GM12878 (cell line): ENCODE measurements around the gene MFSD12. TPM values are rescaled to one million over a fixed set of nuclear protein-coding genes. Genes with fewer than 3 reads are reported as not detected.
A peak's percentile ranks its signal among the peaks of the same experiment; 100 is the strongest.

Experiments used
- ATAC-seq: fragments of 200-7000 bp; cut with Tn5 transposase; 3 replicates; pipeline ENCODE4 v1.9.1; 2020; ENCODE audit warnings: mild to moderate bottlenecking, moderate library complexity
- BruUV-seq: library from RNA; stranded (reverse); fragments of 400-500 nt; replicated peaks from 2 replicates; lab custom pipeline; 2021; lab: Mats Ljungman, UMichigan
- CTCF ChIA-PET: fragments of 300-600 bp; sonication (Branson Sonifier 250); formaldehyde crosslinking; extraction: SDS; loops from one replicate; lab custom pipeline; 2021; ENCODE audit warnings: inconsistent platforms; lab: Yijun Ruan, JAX
- POLR2A ChIA-PET: fragments of 350-600 bp; formaldehyde crosslinking; extraction: SDS; loops from one replicate; lab custom pipeline; 2021; ENCODE audit warnings: inconsistent platforms; lab: Charles Lee
- RAD21 ChIA-PET: fragments of 300-600 bp; sonication (Branson Sonifier 250); formaldehyde crosslinking; loops from one replicate; lab custom pipeline; 2023; ENCODE audit warnings: antibody characterized with exemption; ENCODE audit not compliant: unreplicated experiment; lab: Charles Lee
- SMC1A ChIA-PET: fragments of 300-600 bp; sonication (Branson Sonifier 250); formaldehyde crosslinking; loops from one replicate; lab custom pipeline; 2023; ENCODE audit not compliant: unreplicated experiment, uncharacterized antibody; lab: Charles Lee
- DNase-seq: peaks from one replicate; pipeline ENCODE4 v3.0.0-alpha.2; 2011; ENCODE audit warnings: low read depth, low spot score
- FAIRE-seq: peaks from 3 replicates; lab custom pipeline; 2011; peaks lifted over from hg19 to GRCh38; lab: Jason Lieb, UNC
- H2AFZ ChIP-seq: 2 replicates; pipeline ENCODE4 v1.6.0; 2011; ENCODE audit warnings: low read depth, low read length, control low read depth; ENCODE audit not compliant: control insufficient read depth
- H3K27ac ChIP-seq: 2 replicates; pipeline ENCODE4 v1.5.1; 2011; ENCODE audit warnings: control low read depth; ENCODE audit not compliant: control insufficient read depth, insufficient read depth
- H3K27me3 ChIP-seq, 2 experiments: replicated peaks in 1 of 2; 2 replicates each; pipeline versions ENCODE4 v1.6.0 to v1.6.1; 2011; ENCODE audit warnings: low read length in 1 of 2; ENCODE audit not compliant: control insufficient read depth in 2 of 2, insufficient read depth in 2 of 2
- H3K36me3 ChIP-seq, 2 experiments: 2 replicates each; pipeline ENCODE4 v1.5.1; 2011; ENCODE audit warnings: low read length in 1 of 2; ENCODE audit not compliant: control insufficient read depth in 2 of 2, insufficient read depth in 2 of 2
- H3K4me1 ChIP-seq: 2 replicates; pipeline ENCODE4 v1.6.1; 2011; ENCODE audit warnings: mild to moderate bottlenecking, low read length, moderate library complexity, mixed read lengths; ENCODE audit not compliant: control insufficient read depth, insufficient read depth
- H3K4me2 ChIP-seq: 2 replicates; pipeline ENCODE4 v1.6.0; 2011; ENCODE audit warnings: control low read depth; ENCODE audit not compliant: control insufficient read depth, insufficient read depth
- H3K4me3 ChIP-seq: fragments of 200-600 bp; sonication (generic); 2 replicates; pipeline ENCODE4 v1.5.1; 2016
- H3K79me2 ChIP-seq: 2 replicates; pipeline ENCODE4 v1.6.0; 2011; ENCODE audit warnings: low read length; ENCODE audit not compliant: control insufficient read depth, insufficient read depth
- H3K9ac ChIP-seq: 2 replicates; pipeline ENCODE4 v1.8.0; 2011; ENCODE audit warnings: low read length, control low read depth, mixed read lengths; ENCODE audit not compliant: control insufficient read depth, insufficient read depth
- H3K9me3 ChIP-seq: replicated peaks from 3 replicates; pipeline ENCODE4 v1.5.1; 2011; ENCODE audit warnings: mild to moderate bottlenecking, low read length; ENCODE audit not compliant: control insufficient read depth, insufficient read depth
- H4K20me1 ChIP-seq: 2 replicates; pipeline ENCODE4 v1.6.0; 2011; ENCODE audit not compliant: control insufficient read depth, insufficient read depth
- ATF7 ChIP-seq: fragments of 450-650 bp; IDR thresholded peaks from 2 replicates; pipeline ENCODE4 v1.6.1; 2016; ENCODE audit warnings: low read depth, mild to moderate bottlenecking
- CBX5 ChIP-seq: sonication (generic); IDR thresholded peaks from 2 replicates; pipeline ENCODE4 v1.6.1; 2016; ENCODE audit warnings: low read depth, moderate library complexity, mild to moderate bottlenecking, inconsistent platforms
- EED ChIP-seq: sonication (generic); IDR thresholded peaks from 2 replicates; pipeline ENCODE4 v1.6.1; 2016; ENCODE audit warnings: antibody characterized with exemption, low read depth
- EP300 ChIP-seq, 2 experiments: fragments of 150-350 bp in 1 of 2; IDR thresholded peaks; 2 replicates each; pipeline ENCODE4 v1.6.1; 2011 to 2012; ENCODE audit warnings: low read depth in 2 of 2, low read length in 2 of 2, borderline replicate concordance in 1 of 2, improper control_type of control experiment in 1 of 2, inconsistent platforms in 1 of 2; ENCODE audit not compliant: control insufficient read depth in 1 of 2
- HDGF ChIP-seq: fragments of 450-650 bp; IDR thresholded peaks from 2 replicates; pipeline ENCODE4 v1.6.1; 2016; ENCODE audit warnings: antibody characterized with exemption
- RFX5 ChIP-seq: IDR thresholded peaks from 2 replicates; pipeline ENCODE4 v1.6.1; 2011; ENCODE audit warnings: low read depth, low read length, improper control_type of control experiment
- WGBS: methylation state at CpG from one replicate; pipeline ENCODE4 v1.1.6; 2016; ENCODE audit warnings: low lambda C conversion rate; ENCODE audit not compliant: insufficient replicate concordance, insufficient coverage; ENCODE audit errors: missing lambda C conversion rate; 5-methylcytosine and 5-hydroxymethylcytosine counted together
- in situ Hi-C: fragments of 300-500 bp; cut with MboI; formaldehyde crosslinking; loops from 9 replicates; pipeline ENCODE4 v1.14.3; 2018; ENCODE audit warnings: mixed read lengths
- intact Hi-C: fragments of 100-400 bp; cut with micrococcal nuclease; formaldehyde crosslinking; loops from one replicate; pipeline ENCODE4 v1.14.2; 2022; ENCODE audit not compliant: unreplicated experiment
- polyA plus RNA-seq, 11 experiments: library from polyadenylated mRNA; depleted of rRNA in 4 of 11; unstranded in 6 of 11; stranded (reverse) in 5 of 11; fragments of >200 nt; fragmentation: Nextera tagmentation in 4 of 11; fragmentation: Illumina TruSeq in 1 of 11; extraction: Ambion mirVana in 4 of 11; extraction: Trizol in 1 of 11; gene quantifications; 1 replicate in 1 of 11; 2 replicates in 10 of 11; pipeline versions ENCODE4 v1.2.1 to v1.2.3, GENCODE V29; 2011 to 2016; ENCODE audit warnings: inconsistent platforms in 2 of 11, missing spikeins in 2 of 11, low read depth in 1 of 11
- total RNA-seq, 4 experiments: library from RNA; depleted of rRNA in 3 of 4; stranded (reverse); fragments of >200 nt in 3 of 4; fragmentation: Illumina TruSeq in 1 of 4; extraction: Trizol in 1 of 4; gene quantifications; 2 replicates each; pipeline versions ENCODE4 v1.2.1 to v1.2.3, GENCODE V29; 2013 to 2021
- TF ChIP-seq, protein P1 (sequence below): IDR thresholded peaks from 2 replicates; pipeline ENCODE4 v1.6.1; 2012; ENCODE audit warnings: mild to moderate bottlenecking, low read depth, low read length

MFSD12 gene
- total and polyA plus RNA-seq, 10 of the 15 experiments (the other 5 are each of a cell fraction or from before 2014, with no cell fraction given) = 0.58 to 65.9 (median 16.8) TPM

DNA sequence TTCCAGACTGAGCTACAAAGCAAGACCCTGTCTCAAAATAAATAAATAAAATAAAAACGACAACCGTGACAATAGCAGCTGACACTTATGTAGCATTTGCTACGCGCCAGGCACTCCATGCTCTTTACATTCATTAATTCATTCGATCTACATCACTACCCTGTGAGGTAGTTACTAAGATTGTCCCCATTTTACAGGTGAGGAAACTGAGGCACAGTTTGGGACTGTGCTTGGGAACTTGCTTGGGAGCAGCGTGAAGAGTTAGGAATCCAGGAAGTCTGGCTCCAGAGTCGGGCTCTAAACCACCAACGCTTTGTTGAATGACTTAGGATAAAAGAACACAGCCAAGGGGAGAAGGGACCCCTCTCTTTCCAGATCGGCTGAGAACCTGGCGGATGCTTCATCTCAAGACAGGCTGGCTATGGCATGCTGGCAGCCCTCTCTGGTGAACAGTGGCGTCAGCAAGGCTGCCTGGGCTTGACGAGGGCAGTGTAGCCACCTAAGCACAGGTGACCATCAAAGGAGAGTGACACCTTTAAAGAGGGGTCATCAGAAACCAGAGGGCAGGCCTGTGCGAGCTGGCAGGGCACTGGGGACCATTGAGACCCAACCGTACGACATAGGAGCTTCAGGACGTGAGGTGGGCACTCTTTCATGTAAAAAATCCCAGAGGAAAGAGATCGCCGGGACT is 57.5 kb downstream of the MFSD12 start:
- POLR2A ChIA-PET = no interaction called here
- SMC1A ChIA-PET = no interaction called here
- no peaks in the 10 kb centered on the region for H4K20me1 ChIP-seq

More for the DNA sequence above, 57.5 kb downstream of the MFSD12 start:
- Histone ChIP-seq H3K4me3 (peak overlapping the region; percentile 85), H3K4me2 (peak overlapping the region; percentile 98), H3K79me2 (peaks cover 16% of the 10 kb centered on the region), H3K27ac (peak overlapping the region; percentile 99), H3K9ac (peak overlapping the region; percentile 97), H3K36me3 (peaks cover 3 to 4% of the 10 kb centered on the region in 2 experiments; a peak in 3 of 4 replicates), H3K9me3 (no peaks in the 10 kb centered on the region; the same call in 2 of the 3 replicates), H3K27me3 (no peaks in the 10 kb centered on the region), H3K4me1 (peaks cover 2% of the 10 kb centered on the region; the same call in 1 of the 2 replicates)
- in situ Hi-C loops = no loop called here
- no peak for DNase-seq
- no TSS peak for BruUV-seq
- 32% methylated on average over 18 of the region's 18 CpGs for WGBS
- RAD21 ChIA-PET = interaction anchor here (1.2 kb wide), 1 partner anchor 16 kb away, joined by 3 read pairs; no protein-coding TSS in a partner anchor
- intact Hi-C loops = no loop called here
- FAIRE-seq = peak; percentile 75
- peak; percentile 61 for ATAC-seq
- CTCF ChIA-PET = interaction anchor here (1.0 to 1.4 kb wide), 3 partner anchors 14 to 70 kb away, joined by 3 read pairs; no protein-coding TSS in a partner anchor
- TF ChIP-seq EP300 (IDR thresholded peaks at IDR 0.05; ENCODE audit: borderline replicate concordance in 1 of 2, control insufficient read depth in 1 of 2, low read depth in 2 of 2, low read length in 2 of 2) (no peak), RFX5 (no peak), CBX5 (no peak), EED (no peak), HDGF (no peak), ATF7 (no peak)
- TF ChIP-seq, protein P1, sequence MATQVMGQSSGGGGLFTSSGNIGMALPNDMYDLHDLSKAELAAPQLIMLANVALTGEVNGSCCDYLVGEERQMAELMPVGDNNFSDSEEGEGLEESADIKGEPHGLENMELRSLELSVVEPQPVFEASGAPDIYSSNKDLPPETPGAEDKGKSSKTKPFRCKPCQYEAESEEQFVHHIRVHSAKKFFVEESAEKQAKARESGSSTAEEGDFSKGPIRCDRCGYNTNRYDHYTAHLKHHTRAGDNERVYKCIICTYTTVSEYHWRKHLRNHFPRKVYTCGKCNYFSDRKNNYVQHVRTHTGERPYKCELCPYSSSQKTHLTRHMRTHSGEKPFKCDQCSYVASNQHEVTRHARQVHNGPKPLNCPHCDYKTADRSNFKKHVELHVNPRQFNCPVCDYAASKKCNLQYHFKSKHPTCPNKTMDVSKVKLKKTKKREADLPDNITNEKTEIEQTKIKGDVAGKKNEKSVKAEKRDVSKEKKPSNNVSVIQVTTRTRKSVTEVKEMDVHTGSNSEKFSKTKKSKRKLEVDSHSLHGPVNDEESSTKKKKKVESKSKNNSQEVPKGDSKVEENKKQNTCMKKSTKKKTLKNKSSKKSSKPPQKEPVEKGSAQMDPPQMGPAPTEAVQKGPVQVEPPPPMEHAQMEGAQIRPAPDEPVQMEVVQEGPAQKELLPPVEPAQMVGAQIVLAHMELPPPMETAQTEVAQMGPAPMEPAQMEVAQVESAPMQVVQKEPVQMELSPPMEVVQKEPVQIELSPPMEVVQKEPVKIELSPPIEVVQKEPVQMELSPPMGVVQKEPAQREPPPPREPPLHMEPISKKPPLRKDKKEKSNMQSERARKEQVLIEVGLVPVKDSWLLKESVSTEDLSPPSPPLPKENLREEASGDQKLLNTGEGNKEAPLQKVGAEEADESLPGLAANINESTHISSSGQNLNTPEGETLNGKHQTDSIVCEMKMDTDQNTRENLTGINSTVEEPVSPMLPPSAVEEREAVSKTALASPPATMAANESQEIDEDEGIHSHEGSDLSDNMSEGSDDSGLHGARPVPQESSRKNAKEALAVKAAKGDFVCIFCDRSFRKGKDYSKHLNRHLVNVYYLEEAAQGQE = no peak
- TF ChIP-seq, all 136 proteins: peak for 0
- peak overlapping the region; percentile 100 for H2AFZ ChIP-seq
